B cell (primary cell): ENCODE data around the gene FAM53C. TPM values are rescaled to one million over a fixed set of nuclear protein-coding genes. Genes with fewer than 3 reads are reported as not detected.

ENCODE experiments used
- ATAC-seq: fragments of 200-7000 bp; cut with Tn5 transposase; one replicate; pipeline ENCODE4 v1.10.0; 2021; ENCODE audit warnings: low read depth, mild to moderate bottlenecking, moderate number of reproducible peaks, moderate library complexity
- CTCF ChIA-PET: fragments of 350-600 bp; sonication (Branson Sonifier 250); formaldehyde crosslinking; loops from one replicate; lab custom pipeline; 2021; ENCODE audit warnings: antibody characterized with exemption, inconsistent platforms; lab: Charles Lee
- POLR2A ChIA-PET: fragments of 350-600 bp; sonication (Branson Sonifier 250); formaldehyde crosslinking; loops from one replicate; lab custom pipeline; 2021; ENCODE audit warnings: antibody characterized with exemption; lab: Charles Lee
- DNase-seq: peaks from one replicate; pipeline ENCODE4 v3.0.0; 2013
- H2AFZ ChIP-seq: 2 replicates; pipeline ENCODE4 v1.6.1; 2012; ENCODE audit warnings: mild to moderate bottlenecking, low read depth, low read length; ENCODE audit not compliant: insufficient read depth, poor library complexity, severe bottlenecking
- H3K27ac ChIP-seq, 2 donors: 1 replicate in 1 of 2; 2 replicates in 1 of 2; pipeline ENCODE4 v1.5.1; 2012 to 2013; ENCODE audit warnings: low read length in 2 of 2, mild to moderate bottlenecking in 2 of 2, moderate library complexity in 1 of 2
- H3K27me3 ChIP-seq, 4 experiments: fragments of 200-600 bp in 1 of 4; sonication (generic) in 1 of 4; replicated peaks in 1 of 4; 1 replicate in 2 of 4; 2 replicates in 2 of 4; pipeline versions ENCODE4 v1.6.1 to v1.7.0; 2013 to 2016; ENCODE audit warnings: low read length in 3 of 4, mild to moderate bottlenecking in 2 of 4, mixed read lengths in 1 of 4, moderate library complexity in 1 of 4; ENCODE audit not compliant: insufficient read depth in 4 of 4, control insufficient read depth in 3 of 4; ENCODE audit errors: control extremely low read depth in 1 of 4
- H3K36me3 ChIP-seq, 2 experiments: replicated peaks in 1 of 2; 1 replicate in 1 of 2; 2 replicates in 1 of 2; pipeline versions ENCODE4 v1.6.1 to v1.7.1; 2013; ENCODE audit warnings: low read length in 1 of 2; ENCODE audit not compliant: insufficient read depth in 2 of 2, control insufficient read depth in 1 of 2; ENCODE audit errors: control extremely low read depth in 1 of 2, extremely low read depth in 1 of 2
- H3K4me1 ChIP-seq, 2 donors: fragments of 200-600 bp in 1 of 2; sonication (generic) in 1 of 2; 1 replicate in 1 of 2; 2 replicates in 1 of 2; pipeline versions ENCODE4 v1.5.1 to v1.6.1; 2013 to 2017; ENCODE audit warnings: low read length in 2 of 2; ENCODE audit not compliant: control insufficient read depth in 2 of 2, insufficient read depth in 2 of 2
- H3K4me2 ChIP-seq: replicated peaks from 2 replicates; pipeline ENCODE3; 2012; ENCODE audit warnings: mild to moderate bottlenecking, low read depth, low read length; ENCODE audit not compliant: poor library complexity, severe bottlenecking
- H3K4me3 ChIP-seq, 5 experiments: fragments of 200-600 bp in 1 of 5; sonication (generic) in 1 of 5; 1 replicate in 3 of 5; 2 replicates in 2 of 5; pipeline versions ENCODE4 v1.5.1 to v1.7.0; 2011 to 2016; ENCODE audit warnings: low read length in 4 of 5, mild to moderate bottlenecking in 4 of 5, low read depth in 2 of 5, control low read depth in 1 of 5, moderate library complexity in 1 of 5; ENCODE audit not compliant: insufficient read depth in 1 of 5; ENCODE audit errors: control extremely low read depth in 1 of 5, extremely low read depth in 1 of 5
- H3K79me2 ChIP-seq: fragments of 200-600 bp; sonication (generic); one replicate; pipeline ENCODE4 v1.6.0; 2016; ENCODE audit warnings: low read length; ENCODE audit not compliant: control insufficient read depth, insufficient read depth
- H3K9ac ChIP-seq: fragments of 200-600 bp; sonication (generic); 2 replicates; pipeline ENCODE4 v1.6.1; 2017; ENCODE audit warnings: mild to moderate bottlenecking, low read length, moderate library complexity
- H3K9me3 ChIP-seq, 3 donors: one replicate each; pipeline versions ENCODE4 v1.6.1 to v1.7.1; 2013; ENCODE audit warnings: low read length in 2 of 3; ENCODE audit not compliant: control insufficient read depth in 2 of 3, insufficient read depth in 1 of 3; ENCODE audit errors: control extremely low read depth in 1 of 3
- H4K20me1 ChIP-seq: 2 replicates; pipeline ENCODE4 v1.6.0; 2012; ENCODE audit warnings: mild to moderate bottlenecking, low read length; ENCODE audit not compliant: insufficient read depth, control insufficient read depth, poor library complexity, severe bottlenecking
- H3K27ac Mint-ChIP-seq: one replicate; pipeline ENCODE4 v1.8.0; 2021; ENCODE audit warnings: mixed read lengths
- H3K27me3 Mint-ChIP-seq: one replicate; pipeline ENCODE4 v1.8.0; 2021; ENCODE audit warnings: mixed read lengths
- H3K4me1 Mint-ChIP-seq: one replicate; pipeline ENCODE4 v1.8.0; 2021; ENCODE audit warnings: mixed read lengths
- H3K4me3 Mint-ChIP-seq: one replicate; pipeline ENCODE4 v1.8.0; 2021; ENCODE audit warnings: mixed read lengths
- H3K9me3 Mint-ChIP-seq: one replicate; pipeline ENCODE4 v1.8.0; 2022; ENCODE audit warnings: mixed read lengths; ENCODE audit not compliant: insufficient read depth
- EZH2 ChIP-seq: IDR thresholded peaks from 2 replicates; pipeline ENCODE4 v1.6.1; 2012; ENCODE audit warnings: borderline replicate concordance, low read depth, mild to moderate bottlenecking, moderate library complexity, low read length; ENCODE audit not compliant: insufficient read depth, poor library complexity, severe bottlenecking
- WGBS: methylation state at CpG from one replicate; pipeline ENCODE4 v1.1.5; 2013; ENCODE audit warnings: missing lambda C conversion rate; ENCODE audit not compliant: insufficient coverage; 5-methylcytosine and 5-hydroxymethylcytosine counted together
- intact Hi-C: fragments of 100-400 bp; cut with micrococcal nuclease; formaldehyde crosslinking; loops from one replicate; pipeline ENCODE4 v1.10.0; 2022
- polyA plus RNA-seq: library from polyadenylated mRNA; depleted of rRNA; stranded (reverse); fragments of >200 nt; gene quantifications from 2 replicates; pipeline ENCODE4 v1.2.3, GENCODE V29; 2012
- total RNA-seq, 2 donors: library from RNA; stranded (reverse); fragments of 120-200 nt in 1 of 2; gene quantifications; 1 replicate in 1 of 2; 2 replicates in 1 of 2; pipeline versions ENCODE4 v1.2.3 to v1.2.4, GENCODE V29; 2013 to 2022
- TF ChIP-seq, protein P1 (sequence below): fragments of 200-600 bp; IDR thresholded peaks from one replicate; pipeline ENCODE4 v1.8.0; 2022; ENCODE audit warnings: antibody characterized with exemption, mild to moderate bottlenecking

Gene FAM53C
- total and polyA plus RNA-seq, 2 donors (not counting 1 experiment from before 2014, with no cell fraction given): 29.8 to 44.9 TPM

DNA sequence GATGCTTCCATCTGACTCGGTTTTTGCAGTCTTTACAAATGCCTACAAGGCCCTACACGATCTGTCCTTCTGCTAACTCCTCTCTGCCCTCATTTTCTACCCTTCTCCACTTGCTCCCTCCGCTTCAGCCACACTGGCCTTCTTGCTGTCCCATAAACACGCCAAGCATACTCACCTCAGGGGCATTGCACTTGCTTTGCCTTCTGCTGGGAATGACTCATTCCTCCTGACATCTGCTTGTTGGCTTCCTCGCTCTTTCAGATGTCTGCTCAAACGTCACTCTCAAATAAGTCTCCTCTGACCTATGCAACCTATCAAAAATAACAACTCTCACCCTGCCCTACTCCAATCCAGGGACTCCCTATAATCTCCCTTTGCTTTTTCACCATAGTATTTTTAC, 34.7 kb upstream of the FAM53C start:
- no peaks in the 10 kb centered on the region for H3K4me1 Mint-ChIP-seq
- CTCF ChIA-PET: no interaction called here

GRCh38 chr5:138305797-138306196, 32.3 kb upstream of the FAM53C start:
- Histone ChIP-seq H3K9ac (no peak overlapping the region), H3K27me3 (no peaks in the 10 kb centered on the region), H3K9me3 (no peaks in the 10 kb centered on the region), H3K4me1 (no peaks in the 10 kb centered on the region), H3K4me2 (no peak overlapping the region), H4K20me1 (no peaks in the 10 kb centered on the region), H3K4me3 (no peak overlapping the region), H3K27ac (no peak overlapping the region), H2AFZ (no peak overlapping the region), H3K36me3 (no peaks in the 10 kb centered on the region), H3K79me2 (no peaks in the 10 kb centered on the region)
- intact Hi-C loops: no loop called here
- Mint-ChIP-seq H3K9me3 (no peaks in the 10 kb centered on the region), H3K4me3 (no peak overlapping the region), H3K4me1 (no peaks in the 10 kb centered on the region), H3K27me3 (no peaks in the 10 kb centered on the region), H3K27ac (no peak overlapping the region)
- no peak for TF ChIP-seq EZH2
- TF ChIP-seq, protein P1, sequence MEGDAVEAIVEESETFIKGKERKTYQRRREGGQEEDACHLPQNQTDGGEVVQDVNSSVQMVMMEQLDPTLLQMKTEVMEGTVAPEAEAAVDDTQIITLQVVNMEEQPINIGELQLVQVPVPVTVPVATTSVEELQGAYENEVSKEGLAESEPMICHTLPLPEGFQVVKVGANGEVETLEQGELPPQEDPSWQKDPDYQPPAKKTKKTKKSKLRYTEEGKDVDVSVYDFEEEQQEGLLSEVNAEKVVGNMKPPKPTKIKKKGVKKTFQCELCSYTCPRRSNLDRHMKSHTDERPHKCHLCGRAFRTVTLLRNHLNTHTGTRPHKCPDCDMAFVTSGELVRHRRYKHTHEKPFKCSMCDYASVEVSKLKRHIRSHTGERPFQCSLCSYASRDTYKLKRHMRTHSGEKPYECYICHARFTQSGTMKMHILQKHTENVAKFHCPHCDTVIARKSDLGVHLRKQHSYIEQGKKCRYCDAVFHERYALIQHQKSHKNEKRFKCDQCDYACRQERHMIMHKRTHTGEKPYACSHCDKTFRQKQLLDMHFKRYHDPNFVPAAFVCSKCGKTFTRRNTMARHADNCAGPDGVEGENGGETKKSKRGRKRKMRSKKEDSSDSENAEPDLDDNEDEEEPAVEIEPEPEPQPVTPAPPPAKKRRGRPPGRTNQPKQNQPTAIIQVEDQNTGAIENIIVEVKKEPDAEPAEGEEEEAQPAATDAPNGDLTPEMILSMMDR: no peak
- WGBS: no CpG with 5 or more reads among the region's 1 CpG
- ChIA-PET CTCF (no interaction called here), POLR2A (no interaction called here)
- no peak for ATAC-seq
- DNase-seq: no peak

More for the DNA sequence above, 34.7 kb upstream of the FAM53C start:
- intact Hi-C loops: no loop called here
- no peak for ATAC-seq
- Histone ChIP-seq H2AFZ (no peak overlapping the region), H3K4me3 (no peak overlapping the region), H3K9ac (no peak overlapping the region), H3K79me2 (no peaks in the 10 kb centered on the region), H3K9me3 (peaks cover 0 to 6% (median 0%) of the 10 kb centered on the region in 3 donors), H3K27me3 (no peaks in the 10 kb centered on the region), H3K36me3 (no peaks in the 10 kb centered on the region), H3K4me1 (no peaks in the 10 kb centered on the region), H4K20me1 (no peaks in the 10 kb centered on the region), H3K4me2 (no peak overlapping the region), H3K27ac (no peak overlapping the region)
- POLR2A ChIA-PET: no interaction called here
- Mint-ChIP-seq H3K9me3 (no peaks in the 10 kb centered on the region), H3K4me3 (no peak overlapping the region), H3K27me3 (no peaks in the 10 kb centered on the region), H3K27ac (no peak overlapping the region)
- DNase-seq: no peak
- TF ChIP-seq, protein P1: no peak
- no peak for TF ChIP-seq EZH2
- WGBS: 100% methylated on average over 5 of the region's 6 CpGs
